HG03139 (cell line): ENCODE results near the gene NME5.

Experiments
- ATAC-seq: cut with Tn5 transposase; IDR thresholded peaks from one replicate; pipeline ENCODE4 v1.9.1; 2021; ENCODE audit not compliant: unreplicated experiment

Gene NME5

GRCh38 chr5:138140268-138140667 lies 1.0 kb upstream of the NME5 start:
- ATAC-seq: no peak

DNA sequence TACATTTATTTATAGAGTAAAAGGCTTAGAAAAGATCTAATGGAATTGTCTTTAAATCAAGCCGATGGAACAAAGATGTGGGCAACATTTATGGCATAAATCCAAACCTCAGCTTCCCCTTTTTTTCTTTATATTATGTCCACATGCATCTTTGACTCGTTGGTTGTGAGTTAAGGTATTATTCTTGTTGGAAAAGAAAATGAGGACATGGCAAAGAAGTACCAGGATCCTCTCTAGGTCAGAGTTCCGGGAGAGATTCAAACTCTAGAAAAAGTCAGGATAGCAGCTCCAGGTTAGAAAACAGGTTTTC lies 508 bp upstream of the NME5 start:
- ATAC-seq: no peak

- no peak for ATAC-seq
These were observed 6.7 kb downstream of the NME5 start for GRCh38 chr5:138132543-138132942.

DNA sequence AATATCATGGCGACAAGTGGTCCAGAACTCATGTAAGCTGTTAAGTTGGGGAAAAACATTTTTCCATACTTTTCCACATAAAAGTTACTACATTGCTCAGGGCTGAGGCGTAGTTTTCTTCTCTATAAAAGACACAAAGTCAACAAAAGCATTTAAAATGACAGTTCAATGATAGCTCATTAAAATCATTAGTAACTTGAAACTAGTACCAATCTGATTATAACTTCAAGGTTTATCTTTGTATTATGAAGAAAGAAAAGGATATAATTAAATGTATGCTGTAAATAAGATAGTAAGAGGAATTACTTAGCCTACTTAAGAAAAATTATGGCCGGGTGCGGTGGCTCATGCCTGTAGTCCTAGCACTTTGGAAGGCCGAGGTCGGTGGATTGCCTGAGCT lies 9.9 kb downstream of the NME5 start:
- no peak for ATAC-seq

DNA sequence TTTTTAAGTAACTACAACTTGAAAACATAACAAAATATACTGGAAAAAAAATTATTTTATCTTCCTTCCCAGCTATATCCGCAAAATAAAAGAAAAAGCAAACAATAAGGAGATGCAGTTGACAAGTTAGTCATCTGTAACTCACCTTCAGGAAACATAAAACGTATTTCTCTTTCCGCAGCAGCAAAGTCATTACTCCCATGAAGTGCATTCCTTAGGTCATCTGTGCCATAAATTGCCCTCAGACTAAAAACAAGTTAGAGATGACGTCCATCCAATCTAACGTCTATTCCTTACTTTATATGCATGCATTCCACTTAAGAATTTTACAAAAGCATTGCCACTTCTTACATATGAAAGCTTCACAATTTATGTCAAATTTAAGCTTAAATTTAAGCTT lies 10.9 kb downstream of the NME5 start:
- ATAC-seq: no peak

GRCh38 chr5:138115254-138115653 lies 24.0 kb downstream of the NME5 start:
- ATAC-seq: no peak

DNA sequence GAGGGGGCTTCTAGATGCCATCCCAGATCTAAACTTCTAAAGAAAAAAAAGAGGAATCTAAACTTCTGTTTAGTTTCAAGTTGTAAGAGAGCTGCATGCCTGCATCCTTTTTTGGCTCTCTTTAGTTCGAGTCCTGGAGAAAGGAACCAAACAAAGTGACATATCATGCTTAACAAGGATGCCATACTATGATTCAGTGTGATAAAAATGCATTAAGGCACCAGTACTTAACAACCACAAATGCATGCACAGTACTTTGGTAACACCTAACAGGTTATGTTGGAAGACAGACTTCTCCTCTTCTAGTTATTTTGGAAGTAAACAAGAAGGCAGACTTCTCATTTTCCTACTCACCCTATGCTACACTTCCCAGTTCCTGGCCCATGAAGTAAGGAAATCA lies 27.3 kb downstream of the NME5 start:
- ATAC-seq: no peak

- no peak for ATAC-seq
These were observed 28.0 kb downstream of the NME5 start for GRCh38 chr5:138111181-138111580.

GRCh38 chr5:138110266-138110963 lies 28.8 kb downstream of the NME5 start:
- no peak for ATAC-seq

GRCh38 chr5:138109463-138110265 lies 29.6 kb downstream of the NME5 start:
- no peak for ATAC-seq

GRCh38 chr5:138107213-138107612 lies 32.0 kb downstream of the NME5 start:
- no peak for ATAC-seq

- no peak for ATAC-seq
These were observed 33.5 kb downstream of the NME5 start for GRCh38 chr5:138105709-138106108.

- no peak for ATAC-seq
These were observed 36.0 kb downstream of the NME5 start for GRCh38 chr5:138103319-138103637.

DNA sequence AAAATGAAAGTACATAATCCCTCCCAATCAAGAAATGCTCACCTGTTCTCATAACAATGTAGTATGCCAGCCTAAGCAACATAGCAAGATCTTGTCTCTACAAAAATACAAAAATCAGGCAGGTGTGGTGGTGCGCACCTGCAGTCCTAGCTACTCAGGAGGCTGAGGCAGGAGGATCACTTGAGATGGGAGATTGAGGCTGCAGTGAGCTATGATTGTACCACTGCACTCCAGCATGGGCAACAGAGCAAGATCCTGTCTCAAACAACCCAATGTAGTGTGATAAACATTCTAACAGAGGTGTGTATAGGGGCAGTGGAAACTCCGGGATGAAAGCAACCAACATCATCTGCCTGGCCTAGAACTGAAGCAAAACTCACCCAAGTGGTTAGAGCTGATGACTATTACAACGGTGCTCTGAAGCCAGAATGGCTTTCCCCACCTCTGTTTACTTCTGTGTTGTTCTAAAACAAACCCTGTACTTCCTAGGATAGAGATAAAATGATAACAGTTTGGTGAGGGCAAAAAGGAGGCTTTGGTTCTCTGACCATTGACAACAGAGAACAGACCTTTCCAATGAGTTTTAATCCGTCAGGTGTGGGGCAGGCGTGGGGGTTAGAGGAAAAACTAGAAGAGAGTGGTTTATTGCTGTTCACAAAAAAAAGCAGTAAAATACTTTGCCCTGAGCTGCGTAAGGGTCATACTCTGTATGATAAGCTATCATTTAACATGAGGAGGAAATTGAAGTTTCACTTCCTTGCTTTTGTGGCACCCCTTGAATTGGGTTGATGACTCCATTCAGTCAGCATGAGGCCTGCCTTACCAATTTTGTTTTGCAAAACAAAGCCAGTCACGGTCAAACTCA lies 36.5 kb downstream of the NME5 start:
- no peak for ATAC-seq

GRCh38 chr5:138096997-138097828 lies 42.0 kb downstream of the NME5 start:
- no peak for ATAC-seq

GRCh38 chr5:138096363-138096762 lies 42.9 kb downstream of the NME5 start:
- no peak for ATAC-seq

- no peak for ATAC-seq
These were observed 43.9 kb downstream of the NME5 start for GRCh38 chr5:138095100-138095907.

GRCh38 chr5:138093036-138093435 lies 46.2 kb downstream of the NME5 start:
- no peak for ATAC-seq

DNA sequence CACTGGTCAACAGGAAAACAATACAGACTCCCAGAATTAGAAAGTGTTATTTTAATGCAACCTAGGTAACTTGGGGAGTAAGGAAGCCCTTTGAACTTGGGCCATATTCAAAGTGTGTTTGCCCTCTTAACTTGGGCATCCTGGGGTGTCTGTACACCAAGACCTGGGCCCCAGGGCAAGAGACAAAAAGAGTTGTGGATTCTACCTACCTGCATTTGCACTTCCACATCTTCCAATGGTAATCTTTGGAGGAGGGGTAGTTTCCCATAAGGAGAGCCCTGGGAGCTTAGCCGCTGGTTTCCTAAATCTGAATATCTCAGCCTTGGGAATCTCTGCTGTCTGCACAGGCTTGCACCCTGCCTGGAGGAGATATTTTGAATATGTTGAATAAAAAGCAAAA lies 46.9 kb downstream of the NME5 start:
- ATAC-seq: no peak

DNA sequence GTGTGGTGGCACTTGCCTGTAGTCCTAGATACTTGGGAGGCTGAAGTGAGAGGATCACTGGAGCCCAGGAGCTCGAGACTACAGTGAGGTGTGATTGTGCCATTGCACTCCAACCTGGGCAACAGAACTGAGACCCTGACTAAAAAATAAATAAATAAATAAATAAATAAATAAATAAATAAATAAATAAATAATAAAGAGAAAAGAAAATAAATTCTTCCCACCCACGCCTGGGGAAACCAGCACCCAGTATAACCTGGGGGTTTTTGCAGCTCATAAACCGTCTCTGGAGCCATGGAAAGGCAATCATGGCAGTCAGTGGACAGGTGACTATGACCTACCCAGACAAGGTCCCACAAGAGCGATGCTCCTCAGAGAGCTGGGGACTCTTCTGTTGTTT lies 47.5 kb downstream of the NME5 start:
- no peak for ATAC-seq
